H1 (cell line): ENCODE results near the gene SNAI1. TPM values are rescaled to one million over a fixed set of nuclear protein-coding genes. Genes with fewer than 3 reads are reported as not detected.

Experiments
- CHD7 ChIP-seq: fragments of 300-600 bp; sonication (generic); IDR thresholded peaks from 2 replicates; pipeline ENCODE4 v1.7.1; 2012; ENCODE audit warnings: low read length, moderate library complexity, mild to moderate bottlenecking, inconsistent platforms; ENCODE audit not compliant: insufficient replicate concordance
- GTF2F1 ChIP-seq: IDR thresholded peaks from 2 replicates; pipeline ENCODE4 v1.6.1; 2012; ENCODE audit warnings: low read depth, low read length, improper control_type of control experiment, borderline replicate concordance
- HDAC6 ChIP-seq: IDR thresholded peaks from one replicate; pipeline ENCODE4 v1.7.1; 2012; ENCODE audit warnings: low read depth, mild to moderate bottlenecking, inconsistent platforms, low read length, moderate library complexity
- POLR2AphosphoS5 ChIP-seq: IDR thresholded peaks from 2 replicates; pipeline ENCODE4 v1.6.1; 2011; ENCODE audit warnings: low read depth, low read length
- POU5F1 ChIP-seq: IDR thresholded peaks from 2 replicates; pipeline ENCODE4 v1.6.1; 2011; ENCODE audit warnings: low read depth, mild to moderate bottlenecking, low read length, moderate library complexity
- SIN3A ChIP-seq, 2 experiments: IDR thresholded peaks in 1 of 2; conservative IDR thresholded peaks in 1 of 2; 2 replicates each; pipeline ENCODE4 v1.6.1; 2011 to 2012; ENCODE audit warnings: low read length in 2 of 2, improper control_type of control experiment in 1 of 2, low read depth in 1 of 2, mild to moderate bottlenecking in 1 of 2
- ZNF274 ChIP-seq: IDR thresholded peaks from 2 replicates; pipeline ENCODE4 v1.7.0; 2012; ENCODE audit warnings: low read length, borderline replicate concordance; ENCODE audit errors: extremely low read depth
- polyA plus RNA-seq, 7 experiments: library from polyadenylated mRNA; depleted of rRNA in 3 of 7; stranded (reverse) in 5 of 7; unstranded in 2 of 7; fragments of >200 nt in 5 of 7; fragments of 200-250 nt in 2 of 7; gene quantifications; 1 replicate in 5 of 7; 2 replicates in 1 of 7; 4 replicates in 1 of 7; pipeline versions ENCODE4 v1.2.1 to v1.2.3, GENCODE V29; 2011 to 2013; ENCODE audit warnings: missing spikeins in 2 of 7, mixed read lengths in 2 of 7
- total RNA-seq: library from RNA; stranded (reverse); fragmentation: NEBNext Ultra II Directional; extraction: Animal tissue kit (Norgen Biotek cat#: 25700); gene quantifications from 2 replicates; pipeline ENCODE4 v1.2.1, GENCODE V29; 2021

Gene SNAI1
- total and polyA plus RNA-seq, 2 of the 8 experiments (the other 6 are each of a cell fraction or from before 2014, with no cell fraction given), result 6.5 to 8.0 TPM

GRCh38 chr20:49961413-49961812, 21.4 kb upstream of the SNAI1 start (continued):
- TF ChIP-seq GTF2F1 (no peak), CHD7 (no peak), POU5F1 (no peak), SIN3A (conservative IDR thresholded peaks at IDR 0.05 in 1 of 2, IDR thresholded peaks at IDR 0.05 in 1 of 2; ENCODE audit: low read depth in 1 of 2, low read length in 2 of 2) (no peak), POLR2AphosphoS5 (no peak), ZNF274 (no peak), HDAC6 (no peak)
